NCI-H1930 (cell line): ENCODE measurements around the gene PRKG2.
"Not testable (repeated sequence)": the region's sequence is repeated elsewhere in the genome, so short reads cannot be mapped to it uniquely, and the experiment has no call there.

Experiments used
- DNase-seq, 2 experiments: peaks; one replicate each; lab custom pipeline; 2025; lab: John Stamatoyannopoulos, UW

PRKG2 gene

GRCh38 chr4:81153714-81154323 lies 61.2 kb downstream of the PRKG2 start:
- not testable (repeated sequence) for DNase-seq

GRCh38 chr4:81152839-81153713 lies 61.9 kb downstream of the PRKG2 start:
- DNase-seq = no peak

GRCh38 chr4:81149976-81150375 lies 65.0 kb downstream of the PRKG2 start:
- DNase-seq = no peak

GRCh38 chr4:81148576-81148975 lies 66.4 kb downstream of the PRKG2 start:
- DNase-seq = no peak

- DNase-seq = no peak
Observed at GRCh38 chr4:81146466-81146865, 68.6 kb downstream of the PRKG2 start.

GRCh38 chr4:81143183-81143582 lies 71.8 kb downstream of the PRKG2 start:
- no peak for DNase-seq

- no peak for DNase-seq
Observed at GRCh38 chr4:81142744-81143143, 72.3 kb downstream of the PRKG2 start.

GRCh38 chr4:81137894-81138293 lies 77.1 kb downstream of the PRKG2 start:
- DNase-seq = no peak

- DNase-seq = no peak
Observed at GRCh38 chr4:81137446-81137845, 77.6 kb downstream of the PRKG2 start.

- no peak for DNase-seq
Observed at GRCh38 chr4:81136161-81136905, 78.7 kb downstream of the PRKG2 start.

- DNase-seq = no peak
Observed at GRCh38 chr4:81135501-81135900, 79.5 kb downstream of the PRKG2 start.

- DNase-seq = no peak
Observed at GRCh38 chr4:81131563-81131962, 83.5 kb downstream of the PRKG2 start.

GRCh38 chr4:81131066-81131465 lies 84.0 kb downstream of the PRKG2 start:
- DNase-seq = no peak

- no peak for DNase-seq
Observed at GRCh38 chr4:81130569-81130968, 84.5 kb downstream of the PRKG2 start.

- DNase-seq = no peak
Observed at GRCh38 chr4:81120055-81120454, 95.0 kb downstream of the PRKG2 start.

- no peak for DNase-seq
Observed at GRCh38 chr4:81118086-81118485, 96.9 kb downstream of the PRKG2 start.

GRCh38 chr4:81116566-81116965 lies 98.5 kb downstream of the PRKG2 start:
- no peak for DNase-seq

GRCh38 chr4:81113024-81113423 lies 102.0 kb downstream of the PRKG2 start:
- no peak for DNase-seq

GRCh38 chr4:81109356-81109755 lies 105.7 kb downstream of the PRKG2 start:
- DNase-seq = no peak

GRCh38 chr4:81106150-81106549 lies 108.9 kb downstream of the PRKG2 start:
- no peak for DNase-seq

GRCh38 chr4:81102107-81102506 lies 112.9 kb downstream of the PRKG2 start:
- no peak for DNase-seq

- no peak for DNase-seq
Observed at GRCh38 chr4:81096566-81096965, 118.5 kb downstream of the PRKG2 start.

GRCh38 chr4:81095389-81095788 lies 119.6 kb downstream of the PRKG2 start:
- no peak for DNase-seq
